Osteocyte (in vitro differentiated cells): ENCODE data around the gene MAN2A1. TPM values are rescaled to one million over a fixed set of nuclear protein-coding genes. Genes with fewer than 3 reads are reported as not detected.
"Not testable (repeated sequence)": the region's sequence is repeated elsewhere in the genome, so short reads cannot be mapped to it uniquely, and the experiment has no call there.

Source experiments
- DNase-seq: peaks from one replicate; pipeline ENCODE4 v3.0.0; 2021; ENCODE audit warnings: mixed read lengths; ENCODE audit not compliant: unreplicated experiment; ENCODE audit errors: extremely low spot score
- H3K27ac Mint-ChIP-seq: one replicate; pipeline ENCODE4 v1.8.0; 2021; ENCODE audit warnings: mild to moderate bottlenecking, mixed read lengths; ENCODE audit not compliant: unreplicated experiment
- H3K27me3 Mint-ChIP-seq: one replicate; pipeline ENCODE4 v1.8.0; 2021; ENCODE audit warnings: mixed read lengths; ENCODE audit not compliant: unreplicated experiment
- H3K36me3 Mint-ChIP-seq: one replicate; pipeline ENCODE4 v1.8.0; 2021; ENCODE audit warnings: mixed read lengths; ENCODE audit not compliant: unreplicated experiment
- H3K4me1 Mint-ChIP-seq: one replicate; pipeline ENCODE4 v1.8.0; 2021; ENCODE audit warnings: mixed read lengths; ENCODE audit not compliant: unreplicated experiment
- H3K4me3 Mint-ChIP-seq: one replicate; pipeline ENCODE4 v1.8.0; 2021; ENCODE audit warnings: mild to moderate bottlenecking, moderate library complexity, mixed read lengths; ENCODE audit not compliant: unreplicated experiment
- H3K9me3 Mint-ChIP-seq: one replicate; pipeline ENCODE4 v1.8.0; 2021; ENCODE audit warnings: mixed read lengths; ENCODE audit not compliant: unreplicated experiment
- total RNA-seq: library from RNA; stranded (reverse); gene quantifications from 2 replicates; pipeline ENCODE4 v1.2.1, GENCODE V29; 2021
- TF ChIP-seq, protein P1 (sequence below): fragments of 200-600 bp; sonication (generic); IDR thresholded peaks from 2 replicates; pipeline ENCODE4 v1.5.0; 2021; ENCODE audit warnings: antibody characterized with exemption, mild to moderate bottlenecking, moderate library complexity

MAN2A1 gene
- total RNA-seq, 1 donor from 2014 or later: 139 TPM

GRCh38 chr5:109830955-109831502 lies 141.3 kb downstream of the MAN2A1 start:
- Mint-ChIP-seq H3K9me3 (no peaks in the 10 kb centered on the region), H3K4me3 (no peak overlapping the region), H3K27ac (no peak overlapping the region), H3K4me1 (peaks cover 31% of the 10 kb centered on the region), H3K27me3 (no peaks in the 10 kb centered on the region), H3K36me3 (peaks cover 55% of the 10 kb centered on the region)
- TF ChIP-seq, protein P1, sequence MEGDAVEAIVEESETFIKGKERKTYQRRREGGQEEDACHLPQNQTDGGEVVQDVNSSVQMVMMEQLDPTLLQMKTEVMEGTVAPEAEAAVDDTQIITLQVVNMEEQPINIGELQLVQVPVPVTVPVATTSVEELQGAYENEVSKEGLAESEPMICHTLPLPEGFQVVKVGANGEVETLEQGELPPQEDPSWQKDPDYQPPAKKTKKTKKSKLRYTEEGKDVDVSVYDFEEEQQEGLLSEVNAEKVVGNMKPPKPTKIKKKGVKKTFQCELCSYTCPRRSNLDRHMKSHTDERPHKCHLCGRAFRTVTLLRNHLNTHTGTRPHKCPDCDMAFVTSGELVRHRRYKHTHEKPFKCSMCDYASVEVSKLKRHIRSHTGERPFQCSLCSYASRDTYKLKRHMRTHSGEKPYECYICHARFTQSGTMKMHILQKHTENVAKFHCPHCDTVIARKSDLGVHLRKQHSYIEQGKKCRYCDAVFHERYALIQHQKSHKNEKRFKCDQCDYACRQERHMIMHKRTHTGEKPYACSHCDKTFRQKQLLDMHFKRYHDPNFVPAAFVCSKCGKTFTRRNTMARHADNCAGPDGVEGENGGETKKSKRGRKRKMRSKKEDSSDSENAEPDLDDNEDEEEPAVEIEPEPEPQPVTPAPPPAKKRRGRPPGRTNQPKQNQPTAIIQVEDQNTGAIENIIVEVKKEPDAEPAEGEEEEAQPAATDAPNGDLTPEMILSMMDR: no peak
- DNase-seq: no peak

- H3K9me3 Mint-ChIP-seq, H3K27ac Mint-ChIP-seq, H3K27me3 Mint-ChIP-seq, H3K4me3 Mint-ChIP-seq, DNase-seq: not testable (repeated sequence)
- peaks cover 40% of the 10 kb centered on the region for H3K4me1 Mint-ChIP-seq
- peaks cover 53% of the 10 kb centered on the region for H3K36me3 Mint-ChIP-seq
Measured at GRCh38 chr5:109832207-109833188, 142.8 kb downstream of the MAN2A1 start.

DNA sequence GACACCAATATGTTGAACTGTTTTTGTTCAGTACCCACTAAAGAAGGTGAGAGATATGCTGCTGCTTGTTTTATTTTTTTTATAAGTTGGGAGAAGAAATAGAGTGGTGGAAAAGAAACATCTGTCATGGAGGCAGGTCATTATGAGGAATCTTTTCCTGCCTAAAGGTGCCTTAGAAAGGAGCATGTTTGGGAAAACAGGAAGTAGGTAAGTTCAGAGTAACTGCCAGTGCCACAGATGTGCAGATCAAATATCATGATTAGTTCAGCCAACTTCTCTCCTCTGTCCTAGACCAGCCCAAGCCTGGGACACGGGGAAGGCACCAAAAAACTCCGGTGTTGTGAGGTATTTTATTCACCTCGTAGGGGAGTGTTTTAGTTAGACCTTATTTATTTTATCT lies 144.2 kb downstream of the MAN2A1 start:
- H3K9me3 Mint-ChIP-seq: no peaks in the 10 kb centered on the region
- peaks cover 41% of the 10 kb centered on the region for H3K4me1 Mint-ChIP-seq
- TF ChIP-seq, protein P1: no peak
- DNase-seq: no peak
- H3K36me3 Mint-ChIP-seq: peaks cover 55% of the 10 kb centered on the region
- no peak overlapping the region for H3K4me3 Mint-ChIP-seq
- H3K27ac Mint-ChIP-seq: peak overlapping the region; percentile 3
- no peaks in the 10 kb centered on the region for H3K27me3 Mint-ChIP-seq

- DNase-seq: no peak
- TF ChIP-seq, protein P1: no peak
- Mint-ChIP-seq H3K36me3 (peaks cover 54% of the 10 kb centered on the region), H3K4me3 (no peak overlapping the region), H3K27ac (no peak overlapping the region), H3K4me1 (peaks cover 24% of the 10 kb centered on the region), H3K9me3 (no peaks in the 10 kb centered on the region), H3K27me3 (no peaks in the 10 kb centered on the region)
Measured at GRCh38 chr5:109836280-109836679, 146.6 kb downstream of the MAN2A1 start.

GRCh38 chr5:109837231-109837861 lies 147.6 kb downstream of the MAN2A1 start:
- DNase-seq: no peak
- Mint-ChIP-seq H3K4me1 (peaks cover 20% of the 10 kb centered on the region), H3K36me3 (peaks cover 58% of the 10 kb centered on the region), H3K27ac (peak overlapping the region; percentile 42), H3K4me3 (no peak overlapping the region), H3K9me3 (no peaks in the 10 kb centered on the region), H3K27me3 (no peaks in the 10 kb centered on the region)
- TF ChIP-seq, protein P1: no peak
